ENCODE results near the gene P2RY14.

GRCh38 chr3:151178208-151178845, 100.0 kb downstream of the P2RY14 start:
- TF ChIP-seq, protein P1, sequence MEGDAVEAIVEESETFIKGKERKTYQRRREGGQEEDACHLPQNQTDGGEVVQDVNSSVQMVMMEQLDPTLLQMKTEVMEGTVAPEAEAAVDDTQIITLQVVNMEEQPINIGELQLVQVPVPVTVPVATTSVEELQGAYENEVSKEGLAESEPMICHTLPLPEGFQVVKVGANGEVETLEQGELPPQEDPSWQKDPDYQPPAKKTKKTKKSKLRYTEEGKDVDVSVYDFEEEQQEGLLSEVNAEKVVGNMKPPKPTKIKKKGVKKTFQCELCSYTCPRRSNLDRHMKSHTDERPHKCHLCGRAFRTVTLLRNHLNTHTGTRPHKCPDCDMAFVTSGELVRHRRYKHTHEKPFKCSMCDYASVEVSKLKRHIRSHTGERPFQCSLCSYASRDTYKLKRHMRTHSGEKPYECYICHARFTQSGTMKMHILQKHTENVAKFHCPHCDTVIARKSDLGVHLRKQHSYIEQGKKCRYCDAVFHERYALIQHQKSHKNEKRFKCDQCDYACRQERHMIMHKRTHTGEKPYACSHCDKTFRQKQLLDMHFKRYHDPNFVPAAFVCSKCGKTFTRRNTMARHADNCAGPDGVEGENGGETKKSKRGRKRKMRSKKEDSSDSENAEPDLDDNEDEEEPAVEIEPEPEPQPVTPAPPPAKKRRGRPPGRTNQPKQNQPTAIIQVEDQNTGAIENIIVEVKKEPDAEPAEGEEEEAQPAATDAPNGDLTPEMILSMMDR (IDR thresholded peaks at IDR 0.05) = no peak
- TF ChIP-seq POLR2A (IDR thresholded peaks at IDR 0.05) = no peak
